Vagina (tissue), 2 donors: ENCODE results near the gene SLC7A6.

Experiments
- POLR2A ChIP-seq, 2 donors: fragments of 450-650 bp; IDR thresholded peaks; one replicate each; pipeline ENCODE4 v1.6.1; 2017; ENCODE audit warnings: antibody characterized with exemption in 2 of 2, mild to moderate bottlenecking in 2 of 2, moderate library complexity in 2 of 2
- TF ChIP-seq, protein P1 (sequence below), 3 experiments: fragments of 450-650 bp in 2 of 3; fragments of 200-600 bp in 1 of 3; sonication (generic) in 1 of 3; IDR thresholded peaks; one replicate each; pipeline ENCODE4 v1.5.1; 2017 to 2019; ENCODE audit warnings: antibody characterized with exemption in 3 of 3, mild to moderate bottlenecking in 2 of 3, moderate library complexity in 2 of 3

- no peak for TF ChIP-seq POLR2A (IDR thresholded peaks at IDR 0.05)
- TF ChIP-seq, protein P1, sequence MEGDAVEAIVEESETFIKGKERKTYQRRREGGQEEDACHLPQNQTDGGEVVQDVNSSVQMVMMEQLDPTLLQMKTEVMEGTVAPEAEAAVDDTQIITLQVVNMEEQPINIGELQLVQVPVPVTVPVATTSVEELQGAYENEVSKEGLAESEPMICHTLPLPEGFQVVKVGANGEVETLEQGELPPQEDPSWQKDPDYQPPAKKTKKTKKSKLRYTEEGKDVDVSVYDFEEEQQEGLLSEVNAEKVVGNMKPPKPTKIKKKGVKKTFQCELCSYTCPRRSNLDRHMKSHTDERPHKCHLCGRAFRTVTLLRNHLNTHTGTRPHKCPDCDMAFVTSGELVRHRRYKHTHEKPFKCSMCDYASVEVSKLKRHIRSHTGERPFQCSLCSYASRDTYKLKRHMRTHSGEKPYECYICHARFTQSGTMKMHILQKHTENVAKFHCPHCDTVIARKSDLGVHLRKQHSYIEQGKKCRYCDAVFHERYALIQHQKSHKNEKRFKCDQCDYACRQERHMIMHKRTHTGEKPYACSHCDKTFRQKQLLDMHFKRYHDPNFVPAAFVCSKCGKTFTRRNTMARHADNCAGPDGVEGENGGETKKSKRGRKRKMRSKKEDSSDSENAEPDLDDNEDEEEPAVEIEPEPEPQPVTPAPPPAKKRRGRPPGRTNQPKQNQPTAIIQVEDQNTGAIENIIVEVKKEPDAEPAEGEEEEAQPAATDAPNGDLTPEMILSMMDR (IDR thresholded peaks at IDR 0.05), result no peak
Measured at GRCh38 chr16:68217506-68217905, 46.8 kb upstream of the SLC7A6 start.
